GM18517 (cell line): Measurements from ENCODE around the gene LIFR.
"Not testable (repeated sequence)": the region's sequence is repeated elsewhere in the genome, so short reads cannot be mapped to it uniquely, and the experiment has no call there.

Experiments used
- ATAC-seq: cut with Tn5 transposase; IDR thresholded peaks from one replicate; pipeline ENCODE4 v1.9.1; 2021; ENCODE audit warnings: mild to moderate bottlenecking, moderate library complexity; ENCODE audit not compliant: unreplicated experiment

Gene LIFR

DNA sequence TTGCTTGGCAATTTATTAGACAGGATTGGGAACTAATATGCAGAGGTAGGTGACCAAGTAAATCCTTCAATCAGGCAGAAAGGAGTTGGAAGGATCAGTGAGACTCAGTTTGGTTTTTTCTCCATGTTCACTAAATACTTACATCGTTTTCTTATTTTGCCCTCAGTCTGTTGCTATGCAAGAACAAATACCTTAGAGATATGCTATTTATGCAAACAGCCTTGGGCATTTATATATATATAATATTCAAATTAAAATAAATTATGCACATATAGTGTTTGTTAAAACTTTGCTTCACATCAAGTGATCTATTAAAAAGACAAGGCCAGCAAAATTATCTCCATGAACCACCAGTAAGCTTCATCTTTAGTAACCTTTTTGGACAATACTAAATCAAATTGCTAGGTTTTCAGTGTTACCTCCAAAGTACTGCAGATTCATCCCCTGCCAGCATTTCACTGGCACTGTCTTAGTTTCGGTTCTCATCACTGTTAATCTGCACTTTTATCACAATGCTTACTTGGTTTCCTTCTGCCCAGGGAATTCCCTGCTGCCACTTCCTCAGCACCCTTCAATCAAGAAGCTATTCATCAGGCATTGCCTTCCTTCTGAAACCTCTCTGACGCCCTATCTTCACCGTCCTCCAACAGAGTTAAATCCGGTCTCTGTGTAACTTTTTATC, 26.0 kb upstream of the LIFR start:
- ATAC-seq: no peak

GRCh38 chr5:38581597-38581996, 25.2 kb upstream of the LIFR start:
- no peak for ATAC-seq

DNA sequence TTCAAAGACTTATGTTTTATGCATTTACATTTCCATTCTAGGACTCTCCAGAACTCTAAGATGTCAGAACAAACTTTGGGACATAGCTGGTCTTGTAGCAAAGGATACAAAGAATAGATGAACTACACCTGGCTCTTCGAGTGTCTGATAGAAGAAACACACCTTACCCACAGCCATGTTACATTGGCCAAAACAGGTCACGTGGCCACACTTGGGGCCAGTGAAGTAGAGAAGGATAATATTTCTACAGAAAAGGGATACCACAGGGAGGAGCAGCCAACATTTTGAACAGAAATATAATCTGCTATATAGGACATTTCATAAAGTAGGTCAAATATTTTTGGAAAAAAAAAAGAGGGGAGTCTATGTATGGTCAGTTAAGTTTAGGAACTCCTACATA, 22.7 kb upstream of the LIFR start:
- no peak for ATAC-seq

- no peak for ATAC-seq
These were observed 20.7 kb upstream of the LIFR start for GRCh38 chr5:38576961-38577684.

DNA sequence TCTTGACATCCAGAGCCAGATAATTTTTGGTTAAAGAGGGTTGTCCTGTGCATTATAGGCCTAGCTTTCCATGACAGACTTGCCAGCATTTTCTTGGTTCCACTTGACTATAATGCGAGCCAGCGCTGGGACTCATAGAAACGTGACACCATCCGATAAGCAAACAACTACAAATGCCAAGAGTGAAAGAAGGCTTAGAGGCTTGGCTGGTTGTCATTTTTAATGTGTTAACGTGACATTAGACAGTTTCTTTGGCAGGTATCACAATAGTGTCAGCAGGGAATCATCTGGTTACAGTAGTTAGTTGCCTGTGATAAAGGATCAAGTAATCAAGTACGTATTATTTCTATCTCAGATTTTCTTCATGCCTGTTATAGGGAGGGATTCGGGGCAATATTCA, 20.0 kb upstream of the LIFR start:
- no peak for ATAC-seq

DNA sequence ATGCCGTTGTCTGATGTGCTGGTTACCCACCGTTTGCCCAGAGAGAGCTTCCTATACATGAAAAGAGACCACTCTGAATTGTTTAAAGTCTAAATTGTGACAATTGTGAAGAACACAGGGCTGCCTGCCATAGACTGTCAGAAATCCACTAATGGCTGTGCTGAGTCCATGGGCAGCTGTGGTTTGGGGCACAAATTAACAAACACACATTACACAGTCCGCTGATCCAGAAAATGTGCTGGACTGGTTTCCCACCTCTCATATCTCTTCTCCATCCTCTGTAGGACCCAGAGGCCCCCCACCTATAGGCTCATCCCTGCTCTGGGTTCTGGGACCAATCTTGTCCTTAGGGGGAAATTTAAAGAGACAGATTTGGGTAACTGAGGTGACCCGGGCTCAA, 19.0 kb upstream of the LIFR start:
- ATAC-seq: no peak

DNA sequence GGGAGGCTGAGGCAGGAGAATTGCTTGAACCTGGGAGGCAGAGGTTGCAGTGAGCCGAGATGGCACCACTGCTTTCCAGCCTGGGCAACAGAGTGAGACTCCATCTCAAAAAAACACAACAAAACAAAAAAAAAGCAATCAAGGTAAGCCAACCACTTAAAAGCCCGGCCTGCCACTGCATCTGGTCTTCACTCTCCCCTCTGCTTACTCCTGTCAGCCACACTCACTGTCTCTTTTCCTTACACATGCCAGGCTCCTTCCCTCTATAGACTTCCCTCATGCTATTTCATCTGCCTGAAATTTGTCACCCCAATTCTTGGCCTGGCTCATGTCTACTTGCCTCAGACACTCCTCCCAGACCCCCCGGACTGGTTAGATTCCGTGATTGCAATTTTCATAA, 17.6 kb upstream of the LIFR start:
- no peak for ATAC-seq

DNA sequence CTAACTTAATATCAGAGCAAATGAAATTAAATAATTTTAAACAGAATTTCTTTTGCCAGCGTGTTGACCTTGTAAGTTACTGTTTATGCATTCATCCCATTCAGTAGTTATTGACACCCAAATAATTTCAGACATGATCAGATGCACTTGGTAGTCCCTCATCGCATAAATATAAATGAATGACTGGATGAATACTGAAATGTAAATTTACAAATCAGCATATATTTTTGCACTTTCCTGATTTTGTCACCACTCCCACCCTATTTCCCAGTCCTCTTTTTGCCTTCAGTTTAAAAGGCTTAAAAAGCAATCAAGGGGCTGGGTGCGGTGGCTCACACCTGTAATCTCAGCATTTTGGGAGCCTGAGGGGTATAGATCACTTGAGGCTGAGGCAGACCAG, 17.1 kb upstream of the LIFR start:
- no peak for ATAC-seq

DNA sequence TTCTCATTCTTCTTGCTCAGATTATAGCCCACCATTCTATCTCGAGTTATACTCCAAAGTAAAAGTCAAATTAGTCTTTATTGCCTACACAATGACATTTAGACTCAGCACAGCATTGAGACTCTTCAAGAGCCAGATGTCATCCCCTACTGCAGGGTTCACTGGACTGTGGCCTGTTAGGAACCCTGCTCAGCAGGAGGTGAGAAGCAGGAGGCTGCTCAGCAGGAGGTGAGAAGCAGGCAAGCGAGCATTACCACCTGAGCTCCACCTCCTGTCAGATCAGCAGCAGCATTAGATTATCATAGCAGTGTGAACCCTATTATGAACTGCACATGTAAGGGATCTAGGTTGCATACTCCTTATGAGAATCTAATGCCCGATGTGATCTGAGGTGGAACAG, 12.7 kb upstream of the LIFR start:
- no peak for ATAC-seq

GRCh38 chr5:38567306-38567705, 10.9 kb upstream of the LIFR start:
- not testable (repeated sequence) for ATAC-seq

DNA sequence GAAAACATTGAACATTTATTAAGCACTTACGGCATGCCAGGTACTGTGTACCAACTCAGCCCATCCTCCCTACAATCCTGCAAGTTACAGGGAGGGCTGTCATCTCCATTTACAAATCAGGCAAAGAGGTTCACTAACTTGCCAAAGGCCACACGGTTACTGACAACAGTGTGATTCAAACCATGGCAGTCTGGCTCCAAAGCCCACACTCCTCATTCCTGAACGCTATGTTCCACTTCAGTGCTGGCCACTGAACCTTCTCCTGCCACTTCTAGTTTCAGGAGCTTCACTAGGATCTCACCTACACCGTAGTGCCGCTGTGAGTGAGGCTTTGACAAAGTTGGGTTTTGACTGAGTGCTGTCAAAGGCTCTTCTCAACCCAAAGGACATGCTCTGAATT, 7.2 kb upstream of the LIFR start:
- ATAC-seq: no peak

- ATAC-seq: no peak
These were observed 6.2 kb upstream of the LIFR start for GRCh38 chr5:38562444-38563210.

DNA sequence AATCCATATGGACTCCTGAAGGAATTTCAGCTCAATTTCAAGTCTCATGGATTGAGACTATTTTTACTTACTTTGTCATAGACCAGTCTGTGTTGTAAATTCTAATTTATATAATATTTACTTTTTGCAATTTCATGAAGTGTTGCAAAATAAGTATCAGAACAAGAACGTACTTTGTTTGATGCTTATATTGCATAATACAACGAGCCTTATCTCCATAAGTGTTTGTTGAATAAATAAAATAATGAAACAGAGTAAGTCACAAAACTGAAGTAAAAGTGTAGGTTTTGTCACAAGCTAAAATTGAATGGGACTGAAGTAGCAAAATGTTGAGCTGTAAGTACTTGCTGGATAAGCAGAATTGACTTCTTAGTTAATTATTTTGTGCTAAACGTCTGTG, 3.0 kb upstream of the LIFR start:
- ATAC-seq: no peak

DNA sequence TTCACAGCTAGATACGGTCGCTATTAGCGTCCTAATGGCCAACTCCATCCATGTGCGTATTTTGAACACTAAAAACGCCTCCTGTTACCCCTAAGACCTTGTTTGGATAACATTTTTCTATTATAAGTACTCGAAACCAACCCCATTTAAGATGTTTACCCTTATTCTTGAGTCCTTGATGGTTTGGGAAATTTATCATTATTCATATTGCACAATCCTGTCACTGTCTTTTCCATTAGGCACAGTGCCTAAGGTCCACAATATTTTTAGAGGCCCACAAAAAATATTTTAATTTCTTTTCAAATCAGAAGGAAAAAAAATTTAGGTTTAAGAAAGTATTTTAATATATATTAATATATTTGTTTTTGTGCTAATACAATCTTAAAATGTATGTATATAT, 1.3 kb upstream of the LIFR start:
- ATAC-seq: no peak

- no peak for ATAC-seq
These were observed 863 bp upstream of the LIFR start for GRCh38 chr5:38557308-38557710.

GRCh38 chr5:38556088-38556598, 303 bp downstream of the LIFR start:
- no peak for ATAC-seq

DNA sequence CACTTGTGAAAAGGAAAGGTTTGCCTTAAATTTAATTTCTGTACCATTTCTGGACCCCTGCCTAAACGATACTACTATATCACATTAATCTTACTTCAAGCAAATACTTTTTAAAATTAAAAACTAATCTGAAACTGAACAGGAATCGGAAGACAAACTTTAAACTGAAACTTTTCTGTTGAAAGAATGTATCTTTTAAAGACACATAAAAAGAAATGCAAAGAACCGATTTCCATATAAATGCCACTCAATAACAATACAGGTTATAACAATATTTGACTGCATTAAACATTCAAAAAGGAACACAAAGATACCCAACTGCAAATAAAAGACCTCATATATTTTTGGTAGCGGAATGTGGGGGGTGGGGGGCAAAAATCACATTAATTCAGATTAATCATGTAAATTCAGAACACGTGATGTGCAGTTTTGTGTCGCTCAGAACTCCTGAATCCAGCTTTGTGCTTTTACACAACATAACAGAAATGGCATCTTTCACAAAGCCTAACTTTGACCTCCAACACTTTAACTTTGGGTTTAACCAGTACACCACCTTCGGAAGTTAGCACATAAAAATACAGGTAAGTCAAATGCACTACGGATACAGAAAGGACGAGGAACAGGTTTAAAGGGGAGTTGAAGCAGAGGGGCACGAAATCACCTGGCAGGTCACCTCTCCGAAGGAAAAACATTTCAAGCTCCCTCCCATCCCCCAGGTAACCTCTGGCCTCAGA, 925 bp downstream of the LIFR start:
- no peak for ATAC-seq

- ATAC-seq: no peak
These were observed 1.6 kb downstream of the LIFR start for GRCh38 chr5:38554861-38555260.

GRCh38 chr5:38554403-38554802, 2.0 kb downstream of the LIFR start:
- no peak for ATAC-seq

- no peak for ATAC-seq
These were observed 3.4 kb downstream of the LIFR start for GRCh38 chr5:38553001-38553521.
